ENCODE data around the gene AGPAT4.

DNA sequence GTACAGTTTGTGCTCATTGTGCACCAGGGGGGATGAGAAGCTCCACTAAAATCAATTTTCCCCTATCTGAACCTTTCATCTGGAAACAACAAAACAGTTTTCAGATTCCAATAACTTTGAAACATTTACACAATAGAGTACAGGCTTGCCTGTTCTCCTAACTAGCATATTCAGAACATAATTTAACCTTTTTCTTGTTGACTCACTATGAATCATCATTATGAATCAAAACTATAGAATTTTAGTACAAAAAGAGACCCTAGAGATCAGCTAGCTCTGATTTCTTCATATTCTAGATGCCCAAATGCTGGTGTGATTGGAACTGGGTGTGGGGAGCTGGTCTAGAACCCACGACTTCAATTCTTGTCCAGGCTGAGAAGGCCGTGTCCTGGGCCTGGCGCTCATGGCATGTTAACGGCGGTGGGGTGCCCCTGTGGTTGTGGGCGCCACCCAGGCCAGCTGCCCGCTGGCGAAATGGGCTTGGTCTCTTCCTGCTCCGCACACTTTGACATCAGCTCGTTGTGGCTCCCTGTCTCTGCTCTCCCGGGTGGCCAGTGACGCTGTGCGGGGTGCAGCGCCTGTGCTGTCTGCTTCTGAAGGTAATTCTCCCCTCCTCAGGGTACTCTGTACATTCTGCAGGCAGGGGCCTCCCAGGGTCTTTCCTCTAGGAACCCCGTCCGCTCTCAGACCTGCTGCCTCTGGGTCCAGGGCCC, 29.9 kb upstream of the AGPAT4 start:
- TF ChIP-seq YY1 (IDR thresholded peaks at IDR 0.05; ENCODE audit: extremely low read depth, insufficient replicate concordance, low read depth, low read length) (no peak), POLR2AphosphoS5 (IDR thresholded peaks at IDR 0.05; ENCODE audit: low read depth, low read length) (no peak)

Measured in HCT116 (cell line).